K562 (cell line): ENCODE results near the gene C6orf62. TPM values are rescaled to one million over a fixed set of nuclear protein-coding genes. Genes with fewer than 3 reads are reported as not detected.

Source experiments
- ARHGAP35 ChIP-seq: fragments of 450-650 bp; IDR thresholded peaks from 2 replicates; pipeline ENCODE4 v1.6.1; 2018; ENCODE audit not compliant: partially characterized antibody
- CBFA2T3 ChIP-seq: fragments of 450-650 bp; IDR thresholded peaks from 2 replicates; pipeline ENCODE4 v1.6.1; 2017
- CBX8 ChIP-seq: fragments of 200-600 bp; sonication (generic); IDR thresholded peaks from 2 replicates; pipeline ENCODE4 v1.6.1; 2012; ENCODE audit warnings: borderline replicate concordance, mixed run types, low read depth, mild to moderate bottlenecking, moderate library complexity, mixed read lengths, low read length, control low read depth, inconsistent platforms; ENCODE audit not compliant: poor library complexity, severe bottlenecking; ENCODE audit errors: extremely low read depth
- FOXA1 ChIP-seq: fragments of 450-650 bp; IDR thresholded peaks from 2 replicates; pipeline ENCODE4 v1.6.1; 2016; ENCODE audit warnings: mild to moderate bottlenecking, borderline replicate concordance
- NFE2 ChIP-seq: IDR thresholded peaks from 2 replicates; pipeline ENCODE4 v1.6.1; 2014; ENCODE audit warnings: antibody characterized with exemption, low read depth
- NR1H2 ChIP-seq: sonication (generic); formaldehyde crosslinking; IDR thresholded peaks from 2 replicates; pipeline ENCODE4 v1.4.0; 2020; ENCODE audit warnings: mild to moderate bottlenecking, missing genetic modification reagents
- POLR2AphosphoS2 ChIP-seq: IDR thresholded peaks from 2 replicates; pipeline ENCODE4 v1.6.1; 2012; ENCODE audit warnings: low read length, improper control_type of control experiment
- SNRNP70 ChIP-seq: fragments of 200-400 bp; formaldehyde crosslinking; optimal IDR thresholded peaks from 2 replicates; pipeline ENCODE3; 2017; ENCODE audit warnings: low read depth, low read length
- ZNF583 ChIP-seq: fragments of 250-450 bp; sonication (Bioruptor Pico); IDR thresholded peaks from 2 replicates; pipeline ENCODE4 v1.4.0; 2020
- polyA plus RNA-seq, 8 experiments: library from polyadenylated mRNA; depleted of rRNA in 4 of 8; stranded (reverse) in 5 of 8; unstranded in 3 of 8; fragments of >200 nt; fragmentation: Nextera tagmentation in 2 of 8; fragmentation: Illumina TruSeq in 1 of 8; extraction: Ambion mirVana in 2 of 8; extraction: Trizol in 1 of 8; gene quantifications; 2 replicates each; pipeline versions ENCODE4 v1.2.1 to v1.2.3, GENCODE V29; 2011 to 2014; ENCODE audit warnings: inconsistent platforms in 1 of 8, missing spikeins in 1 of 8
- total RNA-seq, 7 experiments: library from RNA; depleted of rRNA in 6 of 7; stranded (reverse); fragments of >200 nt in 6 of 7; fragmentation: Illumina TruSeq in 2 of 7; extraction: Trizol in 2 of 7; gene quantifications; 2 replicates each; pipeline versions ENCODE4 v1.2.1 to v1.2.3, GENCODE V29; 2011 to 2021; ENCODE audit warnings: low replicate concordance in 1 of 7
- TF ChIP-seq, protein P1 (sequence below): IDR thresholded peaks from 3 replicates; pipeline ENCODE4 v1.6.1; 2011; ENCODE audit warnings: borderline replicate concordance, mild to moderate bottlenecking, moderate library complexity; ENCODE audit not compliant: insufficient read length; ENCODE audit errors: extremely low read depth
- TF ChIP-seq, protein P2 (sequence below): fragments of 450-650 bp; IDR thresholded peaks from 2 replicates; pipeline ENCODE4 v1.6.1; 2016; ENCODE audit warnings: mild to moderate bottlenecking
- TF ChIP-seq, protein P3 (sequence below): sonication (generic); IDR thresholded peaks from 2 replicates; pipeline ENCODE4 v1.6.1; 2016
- TF ChIP-seq, protein P4 (sequence below): fragments of 450-650 bp; formaldehyde crosslinking; conservative IDR thresholded peaks from 2 replicates; pipeline ENCODE4 v1.4.0; 2022; ENCODE audit warnings: mild to moderate bottlenecking, missing genetic modification characterization
- TF ChIP-seq, protein P5 (sequence below): fragments of 250-450 bp; sonication (Bioruptor Pico); IDR thresholded peaks from 2 replicates; pipeline ENCODE4 v1.8.0; 2022; ENCODE audit warnings: inconsistent platforms, mild to moderate bottlenecking, moderate library complexity, borderline replicate concordance
- TF ChIP-seq, protein P6 (sequence below): fragments of 200-800 bp; sonication (Bioruptor generic); IDR thresholded peaks from 2 replicates; pipeline ENCODE4 v1.6.1; 2017; ENCODE audit warnings: missing genetic modification characterization, missing compliant biosample characterization

Gene C6orf62
- total and polyA plus RNA-seq, 9 of the 15 experiments (the other 6 are each of a cell fraction or from before 2014, with no cell fraction given) = 48.5 to 579 (median 111) TPM

DNA sequence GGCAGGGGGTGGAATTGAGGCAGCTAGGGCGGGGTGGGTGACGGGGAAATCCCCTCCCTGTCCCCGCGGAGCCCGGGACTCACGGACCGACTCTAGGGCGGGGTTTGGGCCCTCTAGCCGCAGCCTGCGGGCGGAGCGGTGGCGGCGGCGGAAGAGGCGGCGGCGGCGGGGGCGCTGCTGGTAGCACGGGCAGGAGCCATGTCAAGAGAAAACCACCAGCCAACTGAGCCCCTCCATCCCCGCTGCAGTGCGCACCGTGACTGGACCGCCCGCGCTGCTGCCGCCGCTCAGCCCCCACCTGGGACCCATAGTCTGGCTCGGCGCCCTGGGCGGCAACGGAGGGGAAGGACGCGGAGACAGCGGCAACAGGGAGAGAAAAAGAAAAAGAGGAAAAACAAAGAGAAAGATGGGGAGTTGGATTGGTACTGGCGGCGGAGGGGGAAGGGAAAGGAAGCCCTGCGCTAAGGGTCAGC is 1.2 kb upstream of the C6orf62 start (continued):
- TF ChIP-seq, protein P1, sequence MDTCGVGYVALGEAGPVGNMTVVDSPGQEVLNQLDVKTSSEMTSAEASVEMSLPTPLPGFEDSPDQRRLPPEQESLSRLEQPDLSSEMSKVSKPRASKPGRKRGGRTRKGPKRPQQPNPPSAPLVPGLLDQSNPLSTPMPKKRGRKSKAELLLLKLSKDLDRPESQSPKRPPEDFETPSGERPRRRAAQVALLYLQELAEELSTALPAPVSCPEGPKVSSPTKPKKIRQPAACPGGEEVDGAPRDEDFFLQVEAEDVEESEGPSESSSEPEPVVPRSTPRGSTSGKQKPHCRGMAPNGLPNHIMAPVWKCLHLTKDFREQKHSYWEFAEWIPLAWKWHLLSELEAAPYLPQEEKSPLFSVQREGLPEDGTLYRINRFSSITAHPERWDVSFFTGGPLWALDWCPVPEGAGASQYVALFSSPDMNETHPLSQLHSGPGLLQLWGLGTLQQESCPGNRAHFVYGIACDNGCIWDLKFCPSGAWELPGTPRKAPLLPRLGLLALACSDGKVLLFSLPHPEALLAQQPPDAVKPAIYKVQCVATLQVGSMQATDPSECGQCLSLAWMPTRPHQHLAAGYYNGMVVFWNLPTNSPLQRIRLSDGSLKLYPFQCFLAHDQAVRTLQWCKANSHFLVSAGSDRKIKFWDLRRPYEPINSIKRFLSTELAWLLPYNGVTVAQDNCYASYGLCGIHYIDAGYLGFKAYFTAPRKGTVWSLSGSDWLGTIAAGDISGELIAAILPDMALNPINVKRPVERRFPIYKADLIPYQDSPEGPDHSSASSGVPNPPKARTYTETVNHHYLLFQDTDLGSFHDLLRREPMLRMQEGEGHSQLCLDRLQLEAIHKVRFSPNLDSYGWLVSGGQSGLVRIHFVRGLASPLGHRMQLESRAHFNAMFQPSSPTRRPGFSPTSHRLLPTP = no peak
- no peak for TF ChIP-seq FOXA1
- 0 out of 2 replicates have a peak, but pooled peaks have one; percentile 6 for TF ChIP-seq POLR2AphosphoS2
- no peak for TF ChIP-seq CBFA2T3
- TF ChIP-seq SNRNP70 = no peak
- TF ChIP-seq ZNF583 (CRISPR knock-in tag) = no peak
- no peak for TF ChIP-seq NFE2
- TF ChIP-seq, protein P2, sequence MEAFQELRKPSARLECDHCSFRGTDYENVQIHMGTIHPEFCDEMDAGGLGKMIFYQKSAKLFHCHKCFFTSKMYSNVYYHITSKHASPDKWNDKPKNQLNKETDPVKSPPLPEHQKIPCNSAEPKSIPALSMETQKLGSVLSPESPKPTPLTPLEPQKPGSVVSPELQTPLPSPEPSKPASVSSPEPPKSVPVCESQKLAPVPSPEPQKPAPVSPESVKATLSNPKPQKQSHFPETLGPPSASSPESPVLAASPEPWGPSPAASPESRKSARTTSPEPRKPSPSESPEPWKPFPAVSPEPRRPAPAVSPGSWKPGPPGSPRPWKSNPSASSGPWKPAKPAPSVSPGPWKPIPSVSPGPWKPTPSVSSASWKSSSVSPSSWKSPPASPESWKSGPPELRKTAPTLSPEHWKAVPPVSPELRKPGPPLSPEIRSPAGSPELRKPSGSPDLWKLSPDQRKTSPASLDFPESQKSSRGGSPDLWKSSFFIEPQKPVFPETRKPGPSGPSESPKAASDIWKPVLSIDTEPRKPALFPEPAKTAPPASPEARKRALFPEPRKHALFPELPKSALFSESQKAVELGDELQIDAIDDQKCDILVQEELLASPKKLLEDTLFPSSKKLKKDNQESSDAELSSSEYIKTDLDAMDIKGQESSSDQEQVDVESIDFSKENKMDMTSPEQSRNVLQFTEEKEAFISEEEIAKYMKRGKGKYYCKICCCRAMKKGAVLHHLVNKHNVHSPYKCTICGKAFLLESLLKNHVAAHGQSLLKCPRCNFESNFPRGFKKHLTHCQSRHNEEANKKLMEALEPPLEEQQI = no peak
- TF ChIP-seq, protein P3, sequence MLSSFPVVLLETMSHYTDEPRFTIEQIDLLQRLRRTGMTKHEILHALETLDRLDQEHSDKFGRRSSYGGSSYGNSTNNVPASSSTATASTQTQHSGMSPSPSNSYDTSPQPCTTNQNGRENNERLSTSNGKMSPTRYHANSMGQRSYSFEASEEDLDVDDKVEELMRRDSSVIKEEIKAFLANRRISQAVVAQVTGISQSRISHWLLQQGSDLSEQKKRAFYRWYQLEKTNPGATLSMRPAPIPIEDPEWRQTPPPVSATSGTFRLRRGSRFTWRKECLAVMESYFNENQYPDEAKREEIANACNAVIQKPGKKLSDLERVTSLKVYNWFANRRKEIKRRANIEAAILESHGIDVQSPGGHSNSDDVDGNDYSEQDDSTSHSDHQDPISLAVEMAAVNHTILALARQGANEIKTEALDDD = no peak
- TF ChIP-seq, protein P4, sequence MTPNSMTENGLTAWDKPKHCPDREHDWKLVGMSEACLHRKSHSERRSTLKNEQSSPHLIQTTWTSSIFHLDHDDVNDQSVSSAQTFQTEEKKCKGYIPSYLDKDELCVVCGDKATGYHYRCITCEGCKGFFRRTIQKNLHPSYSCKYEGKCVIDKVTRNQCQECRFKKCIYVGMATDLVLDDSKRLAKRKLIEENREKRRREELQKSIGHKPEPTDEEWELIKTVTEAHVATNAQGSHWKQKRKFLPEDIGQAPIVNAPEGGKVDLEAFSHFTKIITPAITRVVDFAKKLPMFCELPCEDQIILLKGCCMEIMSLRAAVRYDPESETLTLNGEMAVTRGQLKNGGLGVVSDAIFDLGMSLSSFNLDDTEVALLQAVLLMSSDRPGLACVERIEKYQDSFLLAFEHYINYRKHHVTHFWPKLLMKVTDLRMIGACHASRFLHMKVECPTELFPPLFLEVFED (CRISPR knock-in tag) = peak; percentile 71
- 0 out of 2 replicates have a peak, but pooled peaks have one; percentile 52 for TF ChIP-seq NR1H2 (CRISPR knock-in tag)
- TF ChIP-seq, protein P5, sequence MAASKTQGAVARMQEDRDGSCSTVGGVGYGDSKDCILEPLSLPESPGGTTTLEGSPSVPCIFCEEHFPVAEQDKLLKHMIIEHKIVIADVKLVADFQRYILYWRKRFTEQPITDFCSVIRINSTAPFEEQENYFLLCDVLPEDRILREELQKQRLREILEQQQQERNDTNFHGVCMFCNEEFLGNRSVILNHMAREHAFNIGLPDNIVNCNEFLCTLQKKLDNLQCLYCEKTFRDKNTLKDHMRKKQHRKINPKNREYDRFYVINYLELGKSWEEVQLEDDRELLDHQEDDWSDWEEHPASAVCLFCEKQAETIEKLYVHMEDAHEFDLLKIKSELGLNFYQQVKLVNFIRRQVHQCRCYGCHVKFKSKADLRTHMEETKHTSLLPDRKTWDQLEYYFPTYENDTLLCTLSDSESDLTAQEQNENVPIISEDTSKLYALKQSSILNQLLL (CRISPR knock-in tag) = no peak
- TF ChIP-seq, protein P6, sequence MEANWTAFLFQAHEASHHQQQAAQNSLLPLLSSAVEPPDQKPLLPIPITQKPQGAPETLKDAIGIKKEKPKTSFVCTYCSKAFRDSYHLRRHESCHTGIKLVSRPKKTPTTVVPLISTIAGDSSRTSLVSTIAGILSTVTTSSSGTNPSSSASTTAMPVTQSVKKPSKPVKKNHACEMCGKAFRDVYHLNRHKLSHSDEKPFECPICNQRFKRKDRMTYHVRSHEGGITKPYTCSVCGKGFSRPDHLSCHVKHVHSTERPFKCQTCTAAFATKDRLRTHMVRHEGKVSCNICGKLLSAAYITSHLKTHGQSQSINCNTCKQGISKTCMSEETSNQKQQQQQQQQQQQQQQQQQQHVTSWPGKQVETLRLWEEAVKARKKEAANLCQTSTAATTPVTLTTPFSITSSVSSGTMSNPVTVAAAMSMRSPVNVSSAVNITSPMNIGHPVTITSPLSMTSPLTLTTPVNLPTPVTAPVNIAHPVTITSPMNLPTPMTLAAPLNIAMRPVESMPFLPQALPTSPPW (CRISPR knock-in tag) = no peak
- TF ChIP-seq CBX8 = no peak
- peak; percentile 5 for TF ChIP-seq ARHGAP35
